GM19395 (cell line): Measurements from ENCODE around the gene NRXN3.
"Not testable (repeated sequence)": the region's sequence is repeated elsewhere in the genome, so short reads cannot be mapped to it uniquely, and the experiment has no call there.

Experiments used
- ATAC-seq: cut with Tn5 transposase; IDR thresholded peaks from one replicate; pipeline ENCODE4 v1.9.1; 2021; ENCODE audit warnings: mild to moderate bottlenecking, moderate library complexity; ENCODE audit not compliant: unreplicated experiment

Gene NRXN3

DNA sequence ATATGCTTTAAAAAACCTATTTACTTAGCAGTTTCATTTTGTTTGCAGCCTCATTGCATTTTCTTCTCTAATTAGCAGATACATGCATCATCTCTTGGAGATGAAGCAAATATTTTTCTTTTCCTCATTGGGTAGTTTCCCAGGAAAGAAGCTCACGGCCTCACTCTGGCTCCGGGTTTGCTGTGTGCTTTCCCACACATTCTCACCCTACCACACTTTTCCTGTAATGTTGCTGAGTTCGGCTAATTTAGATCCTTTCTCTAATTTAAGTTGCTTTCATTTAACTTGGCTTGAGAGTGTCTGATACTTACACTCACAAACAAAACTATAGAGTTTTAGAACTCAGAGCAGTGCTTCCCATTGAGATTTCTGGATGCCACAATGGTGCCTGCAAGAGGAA is 928.2 kb downstream of the NRXN3 start:
- no peak for ATAC-seq

- no peak for ATAC-seq
These were observed 930.4 kb downstream of the NRXN3 start for GRCh38 chr14:79100578-79100977.

- ATAC-seq, result no peak
These were observed 931.2 kb downstream of the NRXN3 start for GRCh38 chr14:79101388-79101787.

DNA sequence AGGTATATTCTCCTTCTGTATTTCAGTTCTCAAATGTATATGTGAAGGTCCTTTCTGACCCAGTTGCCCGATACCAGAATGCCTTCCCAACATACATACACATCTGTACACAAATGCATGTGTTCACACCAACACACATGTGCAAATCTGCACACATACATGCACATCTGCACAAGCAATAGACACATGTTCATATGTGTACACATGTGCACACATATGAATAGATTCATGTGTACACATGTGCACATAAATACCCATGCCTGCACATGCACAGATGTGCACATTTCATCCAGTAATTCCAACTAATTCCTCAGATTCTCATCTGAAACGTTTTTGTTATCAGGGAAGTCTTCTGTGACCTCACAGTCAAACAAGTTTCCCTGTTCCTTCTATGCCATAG is 933.6 kb downstream of the NRXN3 start:
- no peak for ATAC-seq

- not testable (repeated sequence) for ATAC-seq
These were observed 940.4 kb downstream of the NRXN3 start for GRCh38 chr14:79110564-79110963.

DNA sequence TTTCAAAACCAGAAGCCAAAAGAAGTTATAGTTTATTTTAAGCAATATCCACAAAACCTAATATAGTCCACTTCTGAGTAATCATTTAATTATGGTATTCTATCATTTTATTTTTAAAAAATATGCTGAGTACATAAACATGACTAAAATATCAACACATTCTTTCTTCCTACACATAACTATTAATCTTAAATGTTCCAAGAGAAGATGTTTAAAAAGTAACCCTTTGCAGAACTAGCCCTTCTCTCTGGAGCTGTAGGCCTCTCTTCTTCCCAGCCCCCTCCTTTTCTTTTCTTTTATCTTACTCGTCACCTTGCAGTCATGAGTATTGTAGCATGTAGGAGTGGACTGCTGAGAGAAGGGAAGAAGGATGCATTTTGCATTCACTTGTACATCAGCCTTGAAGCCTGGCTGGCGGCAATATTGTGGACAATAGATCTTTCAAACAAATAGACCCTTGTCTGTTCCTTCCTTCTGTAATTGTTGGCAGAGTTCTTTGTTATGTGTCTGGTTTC is 941.9 kb downstream of the NRXN3 start:
- ATAC-seq, result no peak

GRCh38 chr14:79117561-79117960 is 947.4 kb downstream of the NRXN3 start:
- no peak for ATAC-seq

- no peak for ATAC-seq
These were observed 948.1 kb downstream of the NRXN3 start for GRCh38 chr14:79118291-79118690.

GRCh38 chr14:79134361-79134760 is 964.2 kb downstream of the NRXN3 start:
- ATAC-seq, result no peak

DNA sequence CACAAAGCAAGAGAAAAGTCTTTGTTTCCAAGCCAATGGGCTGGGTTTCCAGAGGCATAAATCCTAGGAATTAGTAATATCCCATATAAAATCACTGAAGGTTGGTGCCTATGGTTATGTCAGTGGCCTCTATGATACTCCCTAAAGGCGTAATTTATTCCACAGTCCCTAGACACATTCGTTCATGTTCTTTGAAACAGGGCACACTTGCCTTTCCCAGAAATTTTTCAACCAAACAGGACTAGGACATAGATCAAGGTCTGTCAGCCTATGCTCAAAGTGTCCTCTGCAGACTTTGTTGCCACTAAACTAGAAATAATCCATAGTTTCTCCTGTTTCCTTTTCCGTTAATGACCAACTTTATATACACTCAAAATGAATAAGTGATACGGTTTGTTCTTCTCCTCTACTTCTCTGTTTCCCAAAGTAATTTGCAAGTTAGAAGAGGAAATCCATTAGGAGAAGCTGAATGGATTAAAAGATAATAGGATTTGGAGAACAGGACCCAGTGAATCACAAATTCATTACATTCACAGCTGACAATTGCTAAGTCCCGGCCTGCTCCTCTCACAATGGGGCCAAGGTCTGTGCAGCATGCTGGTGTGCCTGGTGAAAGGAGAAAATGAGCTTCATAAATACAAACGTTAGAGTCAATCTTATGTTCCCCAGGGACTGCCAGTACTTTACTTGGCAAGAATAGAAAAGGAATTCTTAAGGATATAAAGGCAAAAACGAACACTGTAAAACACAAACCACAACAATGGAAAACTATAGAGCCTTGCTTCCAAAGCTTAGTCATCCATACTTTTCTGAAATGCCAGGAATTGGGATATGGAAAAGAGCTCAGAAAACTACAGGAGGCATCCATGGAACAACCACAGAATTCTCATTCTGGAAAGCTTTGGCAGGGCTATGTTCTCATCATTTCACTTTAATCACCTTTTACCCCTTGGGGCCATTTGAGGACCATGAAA is 966.2 kb downstream of the NRXN3 start:
- ATAC-seq, result no peak

DNA sequence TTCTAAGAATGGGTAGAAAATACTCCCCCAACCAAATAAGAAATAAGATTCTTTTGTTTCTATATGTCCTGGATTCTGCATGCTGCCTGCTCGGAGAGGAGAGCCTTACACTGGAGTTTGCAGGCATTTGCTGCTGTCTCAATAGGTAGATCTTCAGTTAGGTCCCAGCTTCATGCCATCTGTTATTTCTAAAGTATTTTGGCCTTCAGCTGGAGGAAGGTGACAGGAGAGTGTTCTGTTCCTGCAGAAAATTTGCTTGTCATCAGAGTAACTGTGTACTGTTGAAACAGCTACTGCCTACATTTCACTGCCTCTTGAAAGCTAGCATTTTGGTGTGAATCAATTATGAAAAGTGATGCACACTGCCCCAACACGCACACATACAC is 966.9 kb downstream of the NRXN3 start:
- no peak for ATAC-seq

GRCh38 chr14:79137836-79138235 is 967.7 kb downstream of the NRXN3 start:
- no peak for ATAC-seq

GRCh38 chr14:79144896-79145295 is 974.7 kb downstream of the NRXN3 start:
- no peak for ATAC-seq

DNA sequence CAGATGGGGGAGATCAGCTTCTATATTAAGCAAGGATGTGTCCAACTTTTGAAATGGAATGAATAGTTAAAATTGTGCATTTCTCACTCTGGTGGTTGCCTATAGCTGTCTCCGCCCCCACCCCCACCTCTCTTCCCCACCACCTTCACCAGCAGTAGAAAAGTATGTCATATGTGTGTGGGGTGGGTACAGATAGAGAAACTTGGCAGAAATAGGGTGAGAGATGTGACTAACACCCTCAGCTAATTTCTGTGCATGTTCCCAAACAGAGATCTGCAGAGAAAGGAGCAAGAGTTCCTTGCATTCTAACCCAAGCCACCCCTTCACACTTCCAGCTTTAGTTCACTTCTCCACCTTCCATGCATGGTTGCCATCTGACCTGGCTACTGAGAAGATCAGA is 980.1 kb downstream of the NRXN3 start:
- ATAC-seq, result no peak

GRCh38 chr14:79157369-79157768 is 987.2 kb downstream of the NRXN3 start:
- ATAC-seq, result no peak

- no peak for ATAC-seq
These were observed 991.4 kb downstream of the NRXN3 start for GRCh38 chr14:79161571-79161970.

DNA sequence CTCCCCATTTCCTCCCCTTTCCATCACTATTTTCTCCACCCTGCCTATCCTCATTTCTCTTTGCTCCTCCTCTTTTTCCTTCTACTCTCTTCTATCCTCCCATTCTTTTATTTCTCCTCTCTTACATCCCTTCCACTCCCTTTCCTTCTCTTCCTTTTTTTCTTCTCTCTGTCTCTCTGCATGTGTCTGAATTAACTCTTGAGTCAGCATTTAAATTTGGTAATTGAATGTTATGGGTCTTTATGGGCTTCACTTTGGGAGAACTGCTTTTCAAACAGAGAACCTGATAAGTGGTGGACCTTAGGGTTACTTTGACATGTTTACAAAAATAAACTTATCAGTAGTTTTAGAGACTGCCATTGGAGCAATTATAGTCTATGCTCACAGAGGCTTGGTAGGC is 992.7 kb downstream of the NRXN3 start:
- ATAC-seq, result no peak

DNA sequence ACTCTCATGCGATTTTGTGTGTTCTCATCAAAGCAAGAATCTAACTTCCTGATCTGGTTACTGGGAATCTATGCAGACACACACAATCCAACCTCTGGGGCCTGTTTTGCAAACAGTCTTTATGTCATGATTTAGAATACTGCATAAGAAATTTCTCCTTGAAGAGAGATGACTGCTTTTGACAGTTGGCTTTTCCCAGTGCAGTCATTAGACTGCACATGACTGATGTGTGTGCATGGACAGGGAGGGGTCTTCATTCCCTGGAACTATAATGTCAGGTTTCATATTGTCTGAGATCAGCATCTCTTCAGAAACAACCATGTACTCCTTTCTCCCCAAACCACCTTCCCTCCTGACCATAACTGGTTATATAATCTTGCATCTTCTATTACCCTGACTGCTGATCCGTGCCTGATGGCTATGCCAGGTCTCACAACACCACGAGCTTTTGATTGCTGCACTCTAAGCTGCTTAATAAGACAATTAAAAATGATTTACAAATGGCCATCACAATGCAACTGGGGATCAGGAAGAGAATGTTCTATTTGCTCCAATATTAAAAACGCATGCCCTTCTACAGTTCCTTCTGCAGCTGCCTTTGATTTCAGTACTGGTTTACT is 995.4 kb downstream of the NRXN3 start:
- ATAC-seq, result no peak

- no peak for ATAC-seq
These were observed 996.0 kb downstream of the NRXN3 start for GRCh38 chr14:79166171-79166570.

GRCh38 chr14:79167957-79168356 is 997.8 kb downstream of the NRXN3 start:
- ATAC-seq, result no peak

DNA sequence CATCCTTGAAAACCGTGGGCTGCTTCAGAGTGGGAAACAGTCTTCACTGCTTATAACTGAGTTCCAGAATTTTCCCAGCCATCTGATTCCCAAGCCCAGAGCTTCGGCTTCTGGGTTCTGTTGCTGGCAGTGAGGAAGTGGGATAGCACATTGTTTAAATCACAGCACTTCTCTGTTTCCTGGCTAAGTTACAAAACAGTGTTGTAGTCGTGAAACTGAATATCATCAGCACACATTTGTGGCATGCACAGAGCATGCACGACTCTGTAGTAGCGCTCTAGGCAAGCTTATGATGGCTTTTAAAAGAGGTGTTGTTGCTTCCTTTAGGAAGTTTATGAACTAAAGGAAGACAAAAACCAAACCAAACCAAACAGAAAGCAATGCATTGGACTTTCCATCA is 1005.5 kb downstream of the NRXN3 start:
- no peak for ATAC-seq

DNA sequence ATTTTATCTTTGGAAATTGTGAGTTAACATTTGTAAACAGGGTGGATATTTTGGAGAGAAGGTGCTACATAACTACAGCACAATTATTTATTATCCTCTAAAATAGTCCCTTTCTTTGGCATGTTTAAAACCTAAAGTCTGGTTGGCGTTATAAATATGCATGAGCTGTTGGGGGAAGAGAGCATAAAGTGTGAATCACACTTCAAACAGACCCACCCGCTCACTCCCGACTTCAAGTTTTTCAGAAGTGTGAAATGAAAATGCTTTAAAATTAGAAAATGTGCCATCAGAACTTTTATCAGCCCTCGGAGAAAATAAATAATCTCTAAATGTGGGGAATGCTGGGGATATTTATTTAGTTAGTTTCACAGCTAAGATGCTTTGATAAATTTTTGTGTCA is 1006.9 kb downstream of the NRXN3 start:
- ATAC-seq, result no peak
